Measurements from ENCODE around the gene DHCR7.

- TF ChIP-seq YY1 (IDR thresholded peaks at IDR 0.05; ENCODE audit: insufficient read depth, insufficient read length) = no peak
- TF ChIP-seq ZNF274 (IDR thresholded peaks at IDR 0.05; ENCODE audit: low read depth, low read length) = no peak
Observed at GRCh38 chr11:71476031-71476430, 27.8 kb upstream of the DHCR7 start.
